D341Med (cell line): ENCODE results near the gene HOXA4.

Source experiments
- DNase-seq: peaks from one replicate; pipeline ENCODE4 v3.0.0; 2012; ENCODE audit warnings: low spot score

HOXA4 gene

DNA sequence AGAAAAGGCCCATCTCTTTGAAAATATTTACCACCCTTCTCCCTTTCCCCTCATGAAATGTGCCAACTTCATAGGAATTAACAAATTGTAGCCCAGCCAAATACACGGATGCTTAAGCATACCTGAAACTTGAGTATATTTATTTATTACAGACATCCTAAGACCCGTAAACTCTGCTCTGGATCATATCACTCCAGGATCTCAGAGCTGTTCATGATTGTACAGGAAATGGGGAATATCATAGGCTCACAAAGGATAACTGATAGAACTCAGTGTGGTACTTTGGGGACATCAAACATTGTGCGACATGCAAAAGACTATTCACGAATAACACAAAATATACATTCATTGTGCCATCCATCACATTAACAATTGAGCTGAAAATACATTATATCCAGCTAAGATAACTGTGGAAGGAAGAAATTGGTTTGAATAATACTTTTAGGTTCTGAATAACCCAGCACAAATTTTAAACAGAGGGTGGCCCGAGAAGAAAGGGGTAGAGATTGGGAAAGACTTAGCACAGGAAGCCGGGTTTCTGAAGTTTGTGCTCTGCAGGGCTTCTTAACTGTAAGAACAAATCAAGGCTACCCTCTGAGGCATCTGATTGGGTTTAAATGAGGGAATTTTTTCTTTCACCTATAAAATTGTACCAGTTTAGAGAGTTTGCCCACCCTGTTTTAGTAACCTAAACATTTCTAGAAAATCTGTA lies 37.2 kb downstream of the HOXA4 start:
- DNase-seq: no peak

DNA sequence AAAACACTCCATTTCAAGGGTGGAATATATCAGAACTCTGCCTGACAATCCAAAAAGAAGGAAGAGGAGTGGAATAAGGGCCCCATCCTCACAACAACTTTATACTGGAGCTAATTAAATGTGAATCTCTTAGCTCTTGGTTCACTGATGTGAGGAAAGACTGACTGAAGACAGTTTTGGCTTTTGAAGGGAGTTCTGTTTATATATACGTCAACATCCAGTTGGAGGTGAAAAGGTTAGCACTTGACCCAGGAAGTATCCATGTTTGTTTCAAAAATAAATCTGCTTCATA lies 37.8 kb downstream of the HOXA4 start:
- no peak for DNase-seq

DNA sequence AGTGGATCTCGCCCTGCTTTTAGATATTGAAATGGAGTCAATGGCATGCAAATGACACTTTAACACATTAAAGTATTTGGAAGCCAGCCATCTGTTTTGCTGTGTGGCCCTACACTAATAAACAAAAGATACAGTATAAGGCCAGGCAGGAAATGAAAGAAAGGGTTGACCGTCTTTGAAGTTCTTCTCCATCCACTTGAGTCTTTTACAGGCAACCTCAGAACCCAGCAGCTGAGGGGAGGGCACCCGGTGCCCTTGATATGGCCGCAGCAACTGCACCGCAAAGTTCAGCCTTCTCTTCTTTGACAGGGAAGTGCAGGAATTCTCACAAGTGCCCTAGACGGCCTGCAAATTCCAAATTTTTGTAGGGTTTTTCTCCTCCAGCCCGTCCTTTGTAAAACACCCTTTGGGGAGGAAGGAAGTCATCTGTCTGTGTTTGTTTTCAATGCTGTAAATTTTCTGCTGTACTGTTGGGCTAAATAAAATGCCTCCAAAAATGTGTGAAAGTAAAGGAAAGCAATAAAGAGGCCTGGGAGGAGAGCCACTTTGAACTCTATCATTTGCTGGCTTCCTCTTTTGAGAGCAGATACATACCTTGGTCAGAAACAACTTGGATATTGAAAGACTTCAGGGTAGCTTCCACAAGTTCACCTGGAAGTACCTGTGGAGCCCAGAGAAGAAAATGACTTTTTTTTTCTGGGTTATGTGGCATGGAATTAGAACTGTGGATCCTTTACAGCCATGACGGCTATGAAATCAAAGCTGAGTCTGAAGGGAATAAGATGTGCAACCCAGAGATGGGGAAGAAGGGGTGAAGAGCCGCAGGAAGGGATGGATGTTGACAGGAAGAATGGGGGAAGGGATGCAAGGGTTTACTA lies 38.4 kb downstream of the HOXA4 start:
- DNase-seq: no peak

- no peak for DNase-seq
These were observed 39.5 kb downstream of the HOXA4 start for GRCh38 chr7:27091105-27091504.

DNA sequence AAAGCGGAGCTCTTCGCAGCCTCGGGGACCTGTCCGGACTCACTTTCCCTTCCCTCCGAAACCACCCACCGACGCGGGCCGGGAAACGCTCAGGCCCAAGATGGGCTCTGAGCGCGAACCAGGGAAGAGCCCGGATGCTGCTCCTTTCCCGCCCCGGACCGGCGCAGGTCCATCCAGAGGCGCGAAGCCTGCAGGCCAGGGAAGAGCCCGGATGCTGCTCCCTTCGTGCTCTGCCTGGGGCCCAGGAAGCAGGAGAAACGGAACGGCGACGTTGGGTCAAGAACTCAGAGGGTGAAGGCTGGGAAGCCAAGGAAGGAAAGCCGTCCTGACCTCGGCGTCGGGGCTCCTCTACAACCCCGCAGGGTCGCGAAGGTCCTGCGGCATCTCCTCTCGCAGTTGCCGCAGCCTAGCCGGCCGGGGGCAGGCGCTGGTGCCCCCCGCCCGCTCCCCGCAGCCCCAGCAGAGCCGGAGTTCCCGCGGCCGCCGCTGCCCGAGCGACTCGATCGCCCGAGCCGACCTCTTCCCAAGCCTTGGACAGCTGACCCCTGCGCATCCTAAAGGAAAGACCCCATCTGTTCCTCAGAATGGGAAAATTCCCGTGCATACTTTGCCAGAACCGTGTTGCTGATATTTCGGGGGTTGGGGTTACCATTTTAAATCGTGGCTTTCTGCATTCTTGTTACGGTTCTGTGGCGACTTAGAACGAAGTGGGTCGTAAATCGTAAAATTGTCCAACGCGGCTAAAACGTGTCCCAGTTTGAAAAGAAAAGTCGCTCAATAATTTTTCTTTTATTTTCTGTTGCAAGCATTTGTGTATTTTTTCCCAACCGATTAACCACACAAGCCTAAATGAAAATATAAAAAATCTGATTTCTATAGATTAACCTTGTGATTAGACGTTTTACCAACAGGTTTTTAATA lies 42.3 kb downstream of the HOXA4 start:
- no peak for DNase-seq

- no peak for DNase-seq
These were observed 46.9 kb downstream of the HOXA4 start for GRCh38 chr7:27083646-27084045.

- DNase-seq: no peak
These were observed 48.4 kb downstream of the HOXA4 start for GRCh38 chr7:27082171-27082570.

DNA sequence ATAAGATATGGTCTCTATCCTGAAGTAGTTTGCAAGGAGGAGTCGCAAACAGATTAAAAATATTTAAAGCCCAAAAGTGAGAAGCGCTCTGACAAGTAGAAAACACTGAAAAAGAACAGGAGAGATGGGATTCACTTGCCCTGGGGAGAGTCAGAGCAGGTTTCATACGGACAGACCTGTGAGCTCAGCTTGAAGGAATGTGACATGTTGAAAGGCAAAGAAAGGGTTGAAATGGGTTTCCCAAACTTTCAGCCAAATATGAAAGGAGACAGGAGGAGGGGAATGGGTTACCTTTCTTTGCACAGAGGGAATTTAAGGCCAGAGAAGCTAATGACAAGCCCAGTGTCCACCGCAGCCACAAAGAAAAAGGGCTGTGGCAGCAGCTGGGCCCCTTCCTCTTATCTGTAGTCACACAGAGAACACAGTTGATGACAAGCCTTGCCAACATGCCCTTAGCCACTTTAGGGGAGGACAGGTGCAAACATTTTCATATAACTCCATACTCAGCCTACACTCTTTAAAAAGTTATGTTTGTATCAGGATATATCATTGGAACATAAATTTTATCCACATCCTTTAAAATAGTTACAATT lies 49.6 kb downstream of the HOXA4 start:
- DNase-seq: no peak

GRCh38 chr7:27079234-27079975 lies 51.2 kb downstream of the HOXA4 start:
- no peak for DNase-seq

DNA sequence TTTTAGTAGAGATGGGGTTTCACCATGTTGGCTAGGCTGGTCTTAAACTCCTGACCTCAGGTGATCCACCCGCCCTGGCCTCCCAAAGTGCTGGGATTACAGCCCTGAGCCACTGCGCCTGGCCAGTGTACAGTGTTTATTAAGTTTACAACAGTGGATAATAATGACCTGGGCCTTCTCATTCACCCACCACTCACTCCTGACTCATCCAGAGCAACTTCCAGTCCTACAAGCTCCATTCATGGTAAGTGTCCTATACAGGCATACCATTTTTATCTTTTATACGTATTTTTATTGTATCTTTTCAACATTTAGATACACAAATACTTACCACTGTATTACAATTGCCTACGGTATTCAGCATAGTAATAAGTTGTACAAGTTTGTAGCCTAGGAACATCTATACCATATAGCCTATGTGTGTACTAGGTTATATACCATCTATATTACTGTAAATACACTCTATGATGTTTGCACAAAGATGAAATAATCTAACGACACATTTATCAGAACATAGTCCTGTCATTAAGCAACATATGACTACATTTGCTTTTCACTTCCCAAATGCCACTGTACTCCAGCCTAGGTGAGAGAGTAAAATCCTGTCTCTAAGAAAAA lies 51.8 kb downstream of the HOXA4 start:
- DNase-seq: no peak
